HG03342 (cell line): ENCODE measurements around the gene TBC1D7.
"Not testable (repeated sequence)": the region's sequence is repeated elsewhere in the genome, so short reads cannot be mapped to it uniquely, and the experiment has no call there.

Experiments
- ATAC-seq: cut with Tn5 transposase; IDR thresholded peaks from one replicate; pipeline ENCODE4 v1.9.1; 2021; ENCODE audit warnings: mild to moderate bottlenecking, moderate library complexity; ENCODE audit not compliant: unreplicated experiment

Gene TBC1D7

DNA sequence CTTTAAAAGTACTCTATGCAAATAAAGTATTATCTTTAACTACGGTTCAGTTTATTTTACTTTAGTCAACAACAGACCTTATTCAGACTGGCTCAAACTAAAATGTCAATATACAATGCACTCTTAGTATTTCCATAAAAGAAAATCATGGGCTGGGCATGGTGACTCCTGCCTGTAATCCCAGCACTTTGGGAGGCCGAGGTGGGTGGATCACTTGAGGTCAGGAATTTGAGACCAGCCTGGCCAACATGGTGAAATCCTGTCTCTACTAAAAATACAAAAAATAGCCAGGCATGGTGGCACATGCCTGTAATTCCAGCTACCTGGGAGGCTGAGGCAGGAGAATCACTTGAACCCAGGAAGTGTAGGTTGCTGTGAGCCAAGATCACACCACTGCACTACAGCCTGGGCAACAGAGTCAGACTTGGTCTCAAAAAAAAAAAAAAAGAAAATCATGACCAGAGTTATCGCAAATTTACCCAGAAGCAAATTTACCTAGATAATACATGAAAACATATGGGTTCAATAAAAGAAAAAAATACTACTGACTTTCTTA, 2.2 kb downstream of the TBC1D7 start:
- ATAC-seq: not testable (repeated sequence)

DNA sequence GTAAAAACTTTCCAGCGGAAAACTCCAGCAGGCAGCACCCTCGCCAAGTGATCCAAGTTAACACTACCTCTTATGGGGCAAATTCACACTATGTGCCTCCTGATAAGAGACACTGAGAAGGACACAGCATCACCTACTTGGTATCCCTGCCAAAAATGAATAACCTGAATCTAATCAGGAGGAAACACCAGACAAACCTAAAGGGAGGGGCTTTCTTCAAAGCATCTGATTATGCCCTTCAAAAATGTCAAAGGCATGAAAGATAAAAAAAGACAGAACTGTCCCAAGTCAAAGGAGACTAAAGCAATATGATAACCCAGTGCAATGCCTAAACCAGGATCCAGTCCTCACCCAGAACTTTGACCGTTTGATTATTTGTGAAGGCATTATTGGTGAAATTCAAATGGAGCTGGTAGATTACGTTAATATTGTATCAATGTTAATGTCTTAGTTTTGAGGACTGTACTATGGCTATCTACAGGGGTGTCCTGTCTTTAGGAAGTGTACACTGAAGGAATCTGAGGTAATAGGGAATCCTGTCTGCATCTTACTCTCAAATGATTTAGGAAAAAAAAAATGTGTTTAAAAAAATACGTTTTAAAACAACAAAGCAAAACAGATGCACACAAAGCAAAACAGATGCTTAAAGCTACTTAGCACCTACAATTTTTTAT, 8.3 kb downstream of the TBC1D7 start:
- no peak for ATAC-seq

DNA sequence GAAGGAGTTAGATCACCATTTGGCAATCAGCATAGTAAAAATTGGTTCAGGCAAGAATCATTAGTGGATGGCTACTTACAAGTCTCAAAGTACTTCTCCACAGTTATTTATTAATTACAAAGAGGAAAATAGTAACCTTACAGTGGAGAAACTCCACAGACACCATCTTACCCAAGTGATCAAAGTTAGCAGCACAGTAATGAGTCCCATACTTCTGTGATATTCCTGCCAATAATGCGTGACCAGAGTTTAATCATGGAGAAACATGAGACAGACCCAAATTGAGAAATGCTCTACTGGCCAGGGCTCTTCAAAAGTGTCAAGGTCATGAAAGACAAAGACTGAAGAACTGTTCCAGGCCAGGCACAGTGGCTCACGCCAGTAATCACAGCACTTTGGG, 9.5 kb downstream of the TBC1D7 start:
- ATAC-seq: no peak

DNA sequence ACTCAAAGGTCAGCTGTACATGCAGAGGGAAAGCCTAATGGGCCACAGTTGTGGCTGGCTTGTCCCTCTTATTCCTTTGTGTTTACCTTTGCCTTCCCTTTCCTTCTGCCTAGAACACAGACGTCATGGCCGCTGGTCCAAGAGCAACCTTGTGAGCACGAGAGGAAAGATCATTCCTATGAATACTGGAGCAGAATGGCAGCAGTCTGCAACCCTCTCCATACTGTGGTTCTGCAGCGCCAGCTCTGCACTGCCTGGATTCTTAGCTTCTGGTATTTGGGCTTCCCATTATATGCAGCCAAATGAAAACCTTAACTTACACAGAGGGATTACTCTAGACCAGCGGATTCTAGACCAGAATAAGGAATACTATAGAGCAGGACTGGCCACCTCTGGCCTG, 12.4 kb downstream of the TBC1D7 start:
- no peak for ATAC-seq

DNA sequence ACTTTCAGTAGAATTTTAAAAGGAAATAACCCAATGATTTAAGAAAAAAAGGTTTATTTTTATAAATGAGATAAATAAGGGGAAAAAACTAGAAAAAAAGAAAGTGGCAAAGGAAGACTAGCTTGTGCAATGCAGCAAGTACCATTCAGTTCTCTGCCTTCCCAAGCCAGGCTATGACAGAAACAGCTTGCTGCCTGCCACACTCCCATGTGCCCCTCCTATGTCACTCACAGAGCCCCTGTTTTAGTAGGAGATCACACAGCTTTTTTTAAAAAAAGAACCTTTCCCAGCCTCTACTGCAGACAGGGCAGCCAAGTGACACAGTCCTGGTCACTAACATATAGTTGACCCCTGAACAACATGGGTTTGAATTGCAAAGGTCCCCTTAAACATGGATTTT, 13.5 kb downstream of the TBC1D7 start:
- no peak for ATAC-seq

DNA sequence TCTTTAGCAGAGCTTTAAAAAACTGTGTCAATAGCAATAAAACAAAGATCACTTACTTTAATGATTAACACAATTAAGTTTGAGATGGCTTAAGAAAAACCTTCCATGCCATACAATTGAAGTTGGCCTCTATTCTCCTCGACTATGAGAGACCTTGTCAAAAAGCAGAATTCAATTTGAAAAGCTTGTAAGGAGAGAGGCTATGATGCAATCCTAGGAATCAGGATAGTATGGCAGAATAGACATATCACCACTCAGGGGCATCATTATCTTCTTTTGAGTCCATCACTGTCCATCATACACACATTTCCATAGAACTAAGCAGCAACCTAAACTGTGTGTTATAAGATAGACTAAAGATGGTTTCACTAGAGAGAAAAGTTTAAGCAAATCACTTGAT, 17.2 kb downstream of the TBC1D7 start:
- ATAC-seq: no peak

DNA sequence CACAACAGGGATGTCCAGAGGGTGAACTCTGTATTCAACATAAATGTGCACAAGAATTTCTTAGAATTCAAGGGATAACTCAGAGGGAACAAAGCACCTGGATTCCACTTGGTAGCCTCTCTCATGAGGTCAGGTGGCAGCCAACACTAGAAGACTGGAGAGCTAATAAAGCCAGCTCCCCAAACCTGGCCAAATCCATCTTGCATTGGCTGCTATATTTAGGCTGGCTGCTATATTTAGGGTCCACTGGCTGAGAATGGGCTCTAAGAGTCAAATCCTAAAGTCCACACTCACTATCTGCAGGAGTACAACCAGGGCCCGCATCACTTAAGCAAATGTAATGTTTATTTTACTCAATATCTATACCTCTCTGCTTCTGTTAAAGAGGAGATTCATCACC, 20.0 kb downstream of the TBC1D7 start:
- ATAC-seq: no peak

DNA sequence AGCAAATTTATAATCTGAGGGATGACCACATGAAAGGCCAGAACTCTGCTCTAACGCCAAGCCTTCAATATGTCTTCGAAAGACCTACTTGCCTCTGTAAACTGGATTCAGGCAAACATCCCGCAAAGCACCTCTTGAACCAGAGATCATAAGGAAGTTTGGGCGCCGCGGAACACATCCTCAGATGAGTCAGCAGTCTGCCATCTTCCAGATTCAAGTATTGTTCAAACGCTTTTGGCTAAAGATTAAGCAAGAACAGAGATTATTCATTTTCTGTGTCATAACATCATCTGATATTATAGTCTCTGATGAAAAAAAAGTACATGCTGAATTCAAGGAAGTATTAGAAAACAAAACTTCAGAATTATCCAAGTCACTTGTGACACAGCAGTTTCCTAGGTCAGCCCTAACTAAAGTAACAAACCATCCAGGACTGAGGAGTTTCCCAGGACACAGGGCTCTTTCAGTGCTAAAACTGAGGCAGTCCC, 20.8 kb downstream of the TBC1D7 start:
- no peak for ATAC-seq

DNA sequence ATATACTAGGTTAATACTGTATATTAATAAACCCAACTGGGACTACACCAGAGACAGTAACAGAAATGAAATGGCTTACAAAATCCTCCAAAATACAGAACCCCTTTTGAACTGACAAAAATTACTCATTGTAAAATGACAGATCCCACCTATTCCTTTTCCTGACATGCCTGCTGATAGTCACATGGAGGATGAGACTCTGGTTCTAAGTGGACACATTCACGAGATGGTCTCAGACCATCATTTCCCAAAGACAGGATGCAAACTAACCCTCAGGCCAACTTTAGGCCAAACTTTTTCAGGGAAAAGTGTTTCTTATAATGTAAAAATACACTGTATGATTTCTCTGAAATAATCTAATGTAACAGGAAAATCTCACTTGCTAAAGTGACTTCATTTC, 22.5 kb downstream of the TBC1D7 start:
- no peak for ATAC-seq

DNA sequence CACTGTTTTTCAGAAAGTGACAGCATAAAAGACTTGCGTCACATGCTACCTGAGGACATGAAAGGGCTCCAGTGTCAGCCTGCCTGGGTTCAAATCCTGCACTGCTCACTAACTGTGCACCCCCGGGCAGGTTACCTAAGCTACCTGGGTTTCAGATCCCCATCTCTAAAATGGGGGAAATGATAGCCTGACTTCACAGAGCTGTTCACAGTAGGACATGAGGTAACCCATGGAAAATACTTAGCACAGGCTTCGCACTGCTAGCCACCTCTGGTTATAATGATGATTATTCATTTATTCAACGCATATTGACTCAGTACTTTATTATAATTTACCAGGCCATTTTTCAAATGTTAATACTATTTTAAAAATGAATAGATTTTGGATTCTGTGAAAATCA, 23.0 kb downstream of the TBC1D7 start:
- no peak for ATAC-seq

DNA sequence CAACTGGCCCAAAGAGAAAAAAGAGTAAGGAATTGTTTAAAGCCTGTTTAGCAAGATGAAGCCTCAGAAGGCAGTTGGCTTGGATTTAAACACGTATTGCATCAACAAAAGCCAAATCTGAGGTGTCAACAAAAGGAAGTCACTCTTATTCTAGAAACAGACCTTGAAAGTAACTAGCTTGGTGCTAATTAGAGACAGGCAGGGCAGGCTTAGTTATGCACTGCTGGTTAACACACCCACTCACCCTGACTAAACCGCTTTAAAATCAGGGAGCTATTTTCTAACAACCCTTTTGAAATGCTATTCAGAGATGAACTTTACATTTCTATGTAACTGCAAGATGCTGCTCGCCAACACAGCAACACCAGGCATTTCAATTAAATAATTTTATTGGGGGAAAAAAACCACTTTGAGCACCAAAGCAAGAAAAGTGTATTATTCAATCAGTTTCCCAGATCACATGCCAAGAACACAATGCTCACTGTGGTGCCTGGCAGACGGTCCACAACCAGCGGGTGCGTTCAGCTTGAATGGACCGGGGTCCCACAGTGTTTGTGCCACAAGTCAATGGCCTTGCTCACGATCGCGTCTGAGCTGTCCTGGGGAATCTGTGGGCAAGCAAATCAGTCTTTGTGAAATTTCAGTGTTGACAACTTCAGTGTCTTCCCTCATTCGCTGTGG, 23.6 kb downstream of the TBC1D7 start:
- ATAC-seq: peak; percentile 30

DNA sequence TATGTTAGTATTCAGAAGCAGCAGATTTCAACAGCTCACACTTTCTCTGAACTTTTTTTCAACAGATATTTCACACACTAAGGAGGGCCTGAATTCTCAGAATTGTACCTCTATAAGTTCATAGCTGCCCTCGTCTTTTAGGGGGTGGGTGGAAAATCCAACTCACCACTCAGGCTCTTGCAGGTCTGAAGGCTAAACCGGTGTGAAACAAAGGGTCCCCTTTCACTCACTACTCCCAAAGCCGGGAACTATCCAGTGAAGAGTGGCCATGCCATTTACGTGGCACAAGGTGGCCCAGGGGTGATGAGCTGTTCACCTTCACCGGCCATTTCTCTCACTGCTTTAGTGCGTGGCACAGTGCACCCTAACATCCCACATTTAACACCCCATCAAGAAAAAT, 24.2 kb downstream of the TBC1D7 start:
- ATAC-seq: no peak

DNA sequence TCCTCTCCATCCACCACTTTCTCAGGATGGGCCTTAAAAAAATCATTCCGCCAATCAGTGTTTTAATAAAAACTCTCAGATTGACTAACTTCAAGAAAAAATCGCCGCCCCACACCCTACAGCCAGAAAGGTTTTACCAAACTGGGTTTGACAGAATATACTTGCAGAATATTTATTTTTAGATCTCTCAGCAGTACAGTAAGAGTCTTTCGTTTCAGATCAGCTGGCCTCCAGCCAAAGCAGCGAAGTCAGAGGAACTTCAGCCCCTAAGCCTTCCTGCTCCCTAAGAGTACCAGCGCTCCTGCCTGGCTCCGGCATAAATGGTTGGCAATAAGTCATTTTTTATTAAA, 24.7 kb downstream of the TBC1D7 start:
- peak; percentile 44 for ATAC-seq

DNA sequence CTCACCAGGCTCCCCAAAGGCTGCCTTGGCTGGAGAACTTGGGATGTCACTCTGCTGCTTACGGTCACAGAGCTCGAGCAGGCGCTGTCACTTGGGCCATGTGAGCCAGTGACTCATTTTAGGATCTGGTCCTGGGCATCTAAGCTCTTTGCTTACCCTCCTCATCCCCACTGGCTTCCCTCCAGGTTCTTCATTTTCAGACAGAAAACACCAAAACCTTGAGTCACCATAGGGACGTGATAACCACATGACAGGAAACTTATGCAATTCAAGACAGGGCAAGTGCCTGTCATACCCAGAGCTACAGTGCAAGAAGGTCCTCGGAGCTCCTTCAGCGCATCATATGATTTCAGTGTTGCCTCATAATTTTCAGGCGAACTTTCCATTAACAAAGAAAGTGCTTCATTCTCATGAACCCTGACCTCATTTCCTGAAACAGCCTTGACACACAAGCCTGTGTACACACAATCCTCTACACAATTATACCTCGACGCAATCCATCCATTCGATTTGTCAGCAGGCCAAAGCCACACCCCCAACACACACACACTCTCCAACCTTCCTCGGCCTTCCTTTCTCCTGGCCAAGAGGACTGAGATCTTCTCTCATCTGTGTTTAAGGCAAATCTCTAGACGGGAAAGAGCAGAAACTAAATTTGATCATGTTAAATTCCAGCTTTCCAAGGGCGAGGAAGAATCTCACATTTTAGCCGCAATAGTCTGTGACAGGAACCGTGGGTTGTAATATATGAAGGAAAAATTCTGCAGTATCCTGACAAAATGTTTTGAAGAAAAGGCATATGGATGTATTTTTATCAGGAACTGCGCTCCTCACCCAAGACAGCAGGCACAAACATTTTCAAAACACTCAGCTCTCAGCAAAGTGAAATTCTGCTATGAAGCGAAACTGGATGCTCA, 25.3 kb downstream of the TBC1D7 start:
- ATAC-seq: peak; percentile 80

DNA sequence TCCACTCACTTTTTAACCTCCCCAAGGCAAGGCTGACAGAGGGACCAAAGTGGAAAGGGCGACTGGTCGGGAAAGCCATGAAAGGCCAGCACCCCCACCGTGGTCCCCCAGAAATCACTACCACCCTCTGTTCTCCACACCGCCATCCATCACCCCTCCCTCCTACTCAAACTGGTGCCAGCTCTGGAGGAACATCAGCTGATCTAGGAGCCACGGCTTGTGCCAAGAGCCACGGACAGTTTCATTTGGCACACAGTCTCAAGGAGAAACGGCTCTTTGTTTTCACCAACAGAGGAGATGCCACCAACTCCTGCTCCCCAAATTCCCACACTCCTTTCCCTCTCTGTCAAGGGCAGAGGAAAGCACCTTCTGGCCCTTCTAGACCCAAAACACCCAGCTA, 26.0 kb downstream of the TBC1D7 start:
- no peak for ATAC-seq

DNA sequence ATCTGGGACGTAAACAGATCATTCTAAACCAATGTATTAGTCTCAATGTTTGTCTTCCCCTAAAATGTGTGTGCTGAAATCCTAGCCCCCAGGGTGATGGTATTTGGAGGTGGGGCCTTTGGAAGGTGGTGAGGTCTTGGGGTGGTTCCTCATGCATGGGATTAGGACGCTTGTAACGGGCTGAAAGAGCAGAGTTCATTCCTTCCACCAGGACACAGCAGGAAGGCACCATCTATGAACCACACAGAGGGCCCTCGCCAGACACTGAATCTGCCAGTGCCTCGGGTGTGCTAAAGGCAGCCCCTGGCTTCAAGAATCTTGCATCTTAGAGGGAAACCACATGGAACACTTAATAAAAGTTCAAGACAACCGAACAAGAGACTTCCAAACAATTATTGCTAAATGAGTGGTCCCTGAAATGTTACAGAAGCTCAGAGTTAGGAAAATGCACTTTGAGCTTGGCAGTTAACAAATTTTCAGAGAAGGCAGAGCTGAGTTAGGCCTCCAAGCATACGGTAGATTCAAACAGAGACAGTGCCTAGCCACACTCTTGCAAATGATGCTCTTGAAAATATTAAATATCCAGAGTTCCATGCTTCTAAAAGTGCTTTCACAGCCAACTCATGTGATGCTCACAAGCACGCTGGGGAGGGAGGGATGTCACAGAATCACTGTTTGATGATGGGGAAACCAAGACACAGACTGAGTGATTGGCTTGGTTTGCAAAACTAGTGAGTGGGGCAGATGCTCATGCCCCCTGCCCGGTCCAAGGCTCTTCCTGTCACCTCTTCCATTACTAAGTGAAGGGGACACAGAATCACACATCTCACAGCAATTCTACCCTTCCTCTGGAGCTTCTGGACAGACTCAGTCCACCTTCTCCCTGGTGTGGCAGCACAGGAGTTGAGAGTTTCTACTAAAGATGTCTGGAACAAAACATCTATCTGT, 27.4 kb downstream of the TBC1D7 start:
- ATAC-seq: no peak

DNA sequence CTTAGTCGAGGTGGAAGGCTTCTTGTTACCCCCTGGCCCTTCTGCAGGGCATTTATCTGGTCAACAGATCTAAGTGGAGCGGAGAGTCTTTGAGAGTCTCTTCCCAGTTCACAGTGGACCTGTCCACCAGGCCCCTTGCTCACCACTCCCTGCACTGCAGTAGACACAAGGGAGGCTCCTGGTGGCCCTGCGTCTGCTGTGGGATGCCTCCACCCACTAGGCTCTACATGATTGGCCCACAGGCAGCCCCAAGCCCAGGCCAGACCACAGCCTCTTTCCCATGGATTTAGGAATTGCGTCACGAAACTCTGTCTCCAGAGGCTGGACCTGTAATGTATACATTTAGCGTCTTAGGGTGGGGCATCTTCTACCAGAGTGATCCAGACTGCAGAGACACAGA, 28.4 kb downstream of the TBC1D7 start:
- ATAC-seq: no peak

DNA sequence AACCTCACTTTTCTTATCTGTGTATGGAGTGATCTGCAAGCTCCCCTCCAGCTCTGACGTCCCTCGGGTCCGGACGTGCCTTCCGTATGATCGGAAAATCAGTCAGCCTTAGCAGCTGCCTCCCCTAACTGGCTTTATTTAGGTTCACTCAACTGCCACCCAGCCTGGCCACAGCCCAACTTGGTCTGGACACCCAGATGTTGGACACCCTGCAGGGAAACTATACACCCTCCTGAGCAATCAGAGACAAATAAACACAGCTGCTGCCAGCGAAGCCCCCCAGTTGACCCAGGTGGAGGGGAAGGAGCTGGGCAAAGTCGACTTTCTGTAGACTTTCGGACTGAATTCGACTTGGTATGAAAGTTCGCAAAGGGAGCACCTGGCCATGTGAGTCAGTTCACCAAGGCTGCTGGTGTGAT, 28.9 kb downstream of the TBC1D7 start:
- no peak for ATAC-seq

DNA sequence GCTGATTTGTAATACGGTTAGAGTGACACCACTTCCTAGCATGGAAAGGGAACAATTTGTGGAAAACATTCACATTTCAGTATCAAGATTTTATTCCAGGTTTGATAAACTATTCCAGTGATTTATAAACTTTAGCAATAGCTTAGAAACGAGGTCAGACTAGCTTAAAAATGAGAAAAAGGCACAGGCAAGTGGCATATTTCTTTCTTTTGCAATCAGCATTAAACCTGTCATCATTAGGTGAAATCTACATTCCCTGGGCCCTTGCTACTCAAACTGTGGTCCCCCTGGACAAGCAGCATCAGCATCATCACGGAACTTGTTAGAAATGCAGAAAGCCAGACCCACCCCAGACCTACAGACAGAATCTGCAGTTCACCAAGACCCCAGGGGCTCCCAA, 29.9 kb downstream of the TBC1D7 start:
- no peak for ATAC-seq

DNA sequence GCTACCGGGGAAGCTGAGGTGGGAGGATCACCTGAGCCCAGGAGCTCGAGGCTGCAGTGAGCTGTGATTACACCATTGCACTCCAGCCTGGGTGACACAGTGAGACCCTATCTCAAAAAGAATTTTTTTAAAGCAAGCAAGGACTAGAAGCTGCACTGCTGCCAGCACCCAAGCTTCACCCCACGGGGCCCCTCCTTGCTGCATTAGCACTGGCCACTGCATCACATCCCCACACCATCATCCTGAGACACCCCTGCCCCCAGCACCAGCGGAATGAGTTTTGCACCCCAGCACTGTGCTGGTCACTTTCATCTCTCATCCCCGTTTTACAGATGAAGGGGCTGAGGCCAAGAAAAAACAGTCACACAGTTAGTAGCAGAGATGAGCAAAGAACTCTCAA, 30.9 kb downstream of the TBC1D7 start:
- no peak for ATAC-seq
